Tibial nerve (tissue), 4 donors: ENCODE results near the gene RNF217. TPM values are rescaled to one million over a fixed set of nuclear protein-coding genes. Genes with fewer than 3 reads are reported as not detected.

Experiments
- DNase-seq, 2 donors: peaks; one replicate each; pipeline ENCODE4 v3.0.0-alpha.2; 2019; ENCODE audit warnings: low spot score in 2 of 2
- H3K27ac ChIP-seq, 4 donors: fragments of 200-600 bp; sonication (generic) in 3 of 4; one replicate each; pipeline ENCODE4 v1.5.1; 2017 to 2019; ENCODE audit warnings: mild to moderate bottlenecking in 1 of 4
- H3K27me3 ChIP-seq, 2 donors: fragments of 200-600 bp; sonication (generic) in 1 of 2; one replicate each; pipeline versions ENCODE4 v1.5.1 to v1.6.0; 2017 to 2019
- H3K36me3 ChIP-seq, 3 donors: fragments of 200-600 bp; sonication (generic); one replicate each; pipeline ENCODE4 v1.5.1; 2018 to 2019
- H3K4me1 ChIP-seq, 4 donors: fragments of 200-600 bp; sonication (generic) in 3 of 4; one replicate each; pipeline ENCODE4 v1.5.1; 2017 to 2019
- H3K4me3 ChIP-seq, 4 donors: fragments of 200-600 bp; sonication (generic) in 3 of 4; one replicate each; pipeline ENCODE4 v1.5.1; 2017 to 2019; ENCODE audit warnings: mild to moderate bottlenecking in 1 of 4, moderate library complexity in 1 of 4
- H3K9me3 ChIP-seq, 4 donors: fragments of 200-600 bp; sonication (generic) in 3 of 4; one replicate each; pipeline ENCODE4 v1.5.1; 2017 to 2019
- EP300 ChIP-seq, 2 donors: sonication (generic); formaldehyde crosslinking; IDR thresholded peaks; one replicate each; pipeline ENCODE4 v1.6.1; 2017; ENCODE audit warnings: antibody characterized with exemption in 2 of 2, mild to moderate bottlenecking in 1 of 2
- POLR2A ChIP-seq, 2 donors: fragments of 450-650 bp; IDR thresholded peaks; one replicate each; pipeline ENCODE4 v1.6.1; 2017; ENCODE audit warnings: antibody characterized with exemption in 2 of 2, mild to moderate bottlenecking in 2 of 2, moderate library complexity in 2 of 2
- WGBS, 2 donors: methylation state at CpG; one replicate each; pipeline ENCODE4 v1.1.5; 2018; 5-methylcytosine and 5-hydroxymethylcytosine counted together
- total RNA-seq, 4 donors: library from RNA; depleted of rRNA; stranded (reverse); fragments of >200 nt; gene quantifications; one replicate each; pipeline ENCODE4 v1.1.0, GENCODE V29; 2016
- TF ChIP-seq, protein P1 (sequence below), 5 experiments: fragments of 200-600 bp in 3 of 5; fragments of 450-650 bp in 2 of 5; sonication (generic) in 3 of 5; IDR thresholded peaks; one replicate each; pipeline ENCODE4 v1.5.1; 2016 to 2019; ENCODE audit warnings: antibody characterized with exemption in 5 of 5, mild to moderate bottlenecking in 3 of 5, moderate library complexity in 2 of 5

RNF217 gene
- total RNA-seq, 4 donors from 2014 or later = 26.7 to 40.2 (median 35.5) TPM

DNA sequence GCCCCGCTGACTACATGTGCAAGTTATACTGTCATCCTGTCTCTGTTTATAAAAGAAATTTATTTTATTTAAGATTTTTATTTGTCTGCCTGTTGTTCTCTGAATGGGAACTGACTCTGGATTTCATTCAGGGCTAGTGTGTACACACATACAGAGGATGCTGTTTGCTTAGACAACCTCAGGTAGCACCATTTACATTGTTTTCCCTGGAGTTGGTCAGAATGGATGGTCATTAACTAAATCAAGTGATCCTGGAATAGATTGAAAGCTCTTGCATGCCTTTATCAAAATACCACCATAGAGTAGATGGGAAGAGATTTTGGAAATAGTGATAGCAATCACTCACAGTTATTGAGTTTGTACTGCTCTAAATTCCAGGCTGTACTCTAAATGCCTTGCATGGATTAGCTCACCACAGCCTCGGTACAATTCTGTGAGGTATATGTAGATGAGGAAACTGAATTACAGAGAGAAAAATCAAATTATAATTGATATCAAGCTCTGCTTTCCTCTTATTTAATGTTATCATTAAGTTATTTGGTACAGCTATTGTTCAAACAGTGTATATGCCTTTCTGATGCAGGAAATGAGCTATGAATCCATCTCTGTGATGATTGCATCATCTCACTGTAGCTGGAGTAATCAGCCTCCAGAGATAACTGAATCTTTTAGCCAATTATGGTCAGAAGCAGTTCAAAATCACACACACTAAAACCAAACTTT lies 51.9 kb downstream of the RNF217 start:
- Histone ChIP-seq H3K9me3 (no peaks in the 10 kb centered on the region), H3K4me3 (no peak overlapping the region), H3K27ac (peak overlapping the region in 1 of 4 donors; percentile 34), H3K36me3 (no peaks in the 10 kb centered on the region), H3K4me1 (peaks cover 0 to 27% (median 7%) of the 10 kb centered on the region in 4 donors), H3K27me3 (no peaks in the 10 kb centered on the region)
- no peak for TF ChIP-seq EP300 (IDR thresholded peaks at IDR 0.05)
- TF ChIP-seq, protein P1, sequence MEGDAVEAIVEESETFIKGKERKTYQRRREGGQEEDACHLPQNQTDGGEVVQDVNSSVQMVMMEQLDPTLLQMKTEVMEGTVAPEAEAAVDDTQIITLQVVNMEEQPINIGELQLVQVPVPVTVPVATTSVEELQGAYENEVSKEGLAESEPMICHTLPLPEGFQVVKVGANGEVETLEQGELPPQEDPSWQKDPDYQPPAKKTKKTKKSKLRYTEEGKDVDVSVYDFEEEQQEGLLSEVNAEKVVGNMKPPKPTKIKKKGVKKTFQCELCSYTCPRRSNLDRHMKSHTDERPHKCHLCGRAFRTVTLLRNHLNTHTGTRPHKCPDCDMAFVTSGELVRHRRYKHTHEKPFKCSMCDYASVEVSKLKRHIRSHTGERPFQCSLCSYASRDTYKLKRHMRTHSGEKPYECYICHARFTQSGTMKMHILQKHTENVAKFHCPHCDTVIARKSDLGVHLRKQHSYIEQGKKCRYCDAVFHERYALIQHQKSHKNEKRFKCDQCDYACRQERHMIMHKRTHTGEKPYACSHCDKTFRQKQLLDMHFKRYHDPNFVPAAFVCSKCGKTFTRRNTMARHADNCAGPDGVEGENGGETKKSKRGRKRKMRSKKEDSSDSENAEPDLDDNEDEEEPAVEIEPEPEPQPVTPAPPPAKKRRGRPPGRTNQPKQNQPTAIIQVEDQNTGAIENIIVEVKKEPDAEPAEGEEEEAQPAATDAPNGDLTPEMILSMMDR (IDR thresholded peaks at IDR 0.05) = no peak
- TF ChIP-seq POLR2A (IDR thresholded peaks at IDR 0.05) = no peak
- 72 to 74% methylated on average over 2 of the region's 2 CpGs for WGBS, 2 donors
- DNase-seq = no peak

- TF ChIP-seq, protein P1 (IDR thresholded peaks at IDR 0.05) = no peak
- TF ChIP-seq POLR2A (IDR thresholded peaks at IDR 0.05) (no peak), EP300 (IDR thresholded peaks at IDR 0.05) (no peak)
- H3K27me3 ChIP-seq = no peaks in the 10 kb centered on the region
- H3K4me3 ChIP-seq = no peak overlapping the region
- DNase-seq = no peak
- no peak overlapping the region for H3K27ac ChIP-seq
- H3K9me3 ChIP-seq = no peaks in the 10 kb centered on the region
- peaks cover 0 to 22% (median 3%) of the 10 kb centered on the region in 4 donors for H3K4me1 ChIP-seq
- no peaks in the 10 kb centered on the region for H3K36me3 ChIP-seq
Measured at GRCh38 chr6:125014661-125014957, 52.4 kb downstream of the RNF217 start.

DNA sequence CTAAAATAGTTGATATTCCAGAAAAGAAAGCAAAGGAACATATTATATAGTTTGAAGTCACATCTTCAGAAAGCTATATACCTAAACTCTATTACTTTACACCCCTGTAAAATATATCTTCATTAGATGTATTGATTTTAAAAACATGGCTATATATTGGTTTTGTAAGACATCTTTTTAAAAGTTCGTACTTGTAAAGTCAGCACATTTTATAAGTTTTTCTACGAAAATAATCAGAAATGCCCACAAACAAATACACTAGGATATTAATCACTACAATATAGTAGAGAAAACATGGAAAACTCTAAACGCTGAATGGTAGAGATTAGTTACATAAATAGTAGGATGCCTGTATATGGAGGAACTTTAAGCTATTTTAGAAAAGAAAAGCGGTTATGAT lies 52.9 kb downstream of the RNF217 start:
- DNase-seq = no peak

DNA sequence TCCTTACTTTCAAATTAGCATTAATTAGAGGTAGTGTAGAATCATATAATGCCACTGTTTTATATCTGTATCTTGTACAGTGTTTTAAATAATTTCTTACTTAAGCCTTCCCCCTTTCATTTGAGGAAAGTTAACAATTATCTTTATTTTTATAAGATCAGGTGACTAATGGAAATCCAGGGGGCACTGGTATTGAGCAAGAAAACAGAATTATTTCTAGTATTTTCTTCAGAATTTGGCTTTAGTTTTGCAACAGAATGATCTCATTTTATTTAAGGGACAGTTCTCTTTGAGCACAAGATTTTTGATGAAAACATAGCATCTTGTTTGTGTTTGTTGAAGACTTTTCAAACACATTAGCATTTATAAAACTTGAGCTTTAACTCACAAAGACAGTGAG lies 55.9 kb downstream of the RNF217 start:
- no peaks in the 10 kb centered on the region for H3K36me3 ChIP-seq
- H3K27ac ChIP-seq = no peak overlapping the region
- H3K9me3 ChIP-seq = no peaks in the 10 kb centered on the region
- peaks cover 0 to 27% (median 0%) of the 10 kb centered on the region in 4 donors for H3K4me1 ChIP-seq
- no peaks in the 10 kb centered on the region for H3K27me3 ChIP-seq
- H3K4me3 ChIP-seq = no peak overlapping the region
- no peak for DNase-seq
- TF ChIP-seq, protein P1 (IDR thresholded peaks at IDR 0.05) = no peak
- TF ChIP-seq EP300 (IDR thresholded peaks at IDR 0.05) = no peak
- no peak for TF ChIP-seq POLR2A (IDR thresholded peaks at IDR 0.05)

More for the DNA sequence above, 52.9 kb downstream of the RNF217 start:
- Histone ChIP-seq H3K4me1 (peaks cover 0 to 17% (median 1%) of the 10 kb centered on the region in 4 donors), H3K36me3 (no peaks in the 10 kb centered on the region), H3K27ac (no peak overlapping the region), H3K9me3 (no peaks in the 10 kb centered on the region), H3K4me3 (no peak overlapping the region), H3K27me3 (no peaks in the 10 kb centered on the region)
- TF ChIP-seq, protein P1 (IDR thresholded peaks at IDR 0.05) = no peak
- TF ChIP-seq POLR2A (IDR thresholded peaks at IDR 0.05) = no peak
- no peak for TF ChIP-seq EP300 (IDR thresholded peaks at IDR 0.05)
- 95 to 97% methylated on average over 4 of the region's 4 CpGs for WGBS, 2 donors

- Histone ChIP-seq H3K4me3 (no peak overlapping the region), H3K4me1 (peaks cover 0 to 18% (median 0%) of the 10 kb centered on the region in 4 donors), H3K36me3 (no peaks in the 10 kb centered on the region), H3K27me3 (no peaks in the 10 kb centered on the region), H3K9me3 (no peaks in the 10 kb centered on the region), H3K27ac (no peak overlapping the region)
- no peak for TF ChIP-seq EP300 (IDR thresholded peaks at IDR 0.05)
- TF ChIP-seq, protein P1 (IDR thresholded peaks at IDR 0.05) = no peak
- no peak for TF ChIP-seq POLR2A (IDR thresholded peaks at IDR 0.05)
- WGBS, 2 donors = 94 to 96% methylated on average over 2 of the region's 2 CpGs
- no peak for DNase-seq
Measured at GRCh38 chr6:125019281-125019680, 57.0 kb downstream of the RNF217 start.
